Testis (tissue), 3 donors: ENCODE measurements around the gene ABHD4. TPM values are rescaled to one million over a fixed set of nuclear protein-coding genes. Genes with fewer than 3 reads are reported as not detected.

Source experiments
- DNase-seq: peaks from one replicate; pipeline ENCODE4 v3.0.0-alpha.2; 2019
- H3K27ac ChIP-seq, 2 donors: fragments of 200-600 bp; sonication (generic); one replicate each; pipeline ENCODE4 v1.5.1; 2019
- H3K27me3 ChIP-seq: fragments of 200-600 bp; sonication (generic); one replicate; pipeline ENCODE4 v1.5.1; 2019
- H3K36me3 ChIP-seq: fragments of 200-600 bp; sonication (generic); one replicate; pipeline ENCODE4 v1.5.1; 2017; ENCODE audit warnings: low read depth; ENCODE audit errors: missing control alignments
- H3K4me1 ChIP-seq: fragments of 200-600 bp; sonication (generic); one replicate; pipeline ENCODE4 v1.5.1; 2019
- H3K4me3 ChIP-seq, 2 donors: fragments of 200-600 bp; sonication (generic); one replicate each; pipeline ENCODE4 v1.5.1; 2017 to 2019
- H3K9me3 ChIP-seq: fragments of 200-600 bp; sonication (generic); one replicate; pipeline ENCODE4 v1.5.1; 2017
- CTCF ChIP-seq, 3 experiments: fragments of 450-650 bp in 2 of 3; fragments of 200-600 bp in 1 of 3; sonication (generic) in 1 of 3; IDR thresholded peaks; one replicate each; pipeline ENCODE4 v1.5.1; 2016 to 2019; ENCODE audit warnings: antibody characterized with exemption in 3 of 3, mild to moderate bottlenecking in 2 of 3, moderate library complexity in 1 of 3
- POLR2A ChIP-seq: fragments of 450-650 bp; IDR thresholded peaks from one replicate; pipeline ENCODE4 v1.6.1; 2017; ENCODE audit warnings: antibody characterized with exemption, mild to moderate bottlenecking, moderate library complexity
- WGBS, 2 donors: methylation state at CpG; one replicate each; pipeline ENCODE4 v1.1.5; 2018; 5-methylcytosine and 5-hydroxymethylcytosine counted together
- intact Hi-C: fragments of 100-400 bp; cut with DNase I; formaldehyde crosslinking; loops from one replicate; pipeline ENCODE4 v1.15.1; 2023; ENCODE audit warnings: low total_unique reads
- polyA plus RNA-seq: library from polyadenylated mRNA; stranded (reverse); fragments of 350-450 nt; fragmentation: Illumina TruSeq; extraction: RNeasy Lipid Tissue Mini Kit (QIAGEN cat#74804); gene quantifications from one replicate; pipeline ENCODE4 v1.2.3, GENCODE V29; 2014; ENCODE audit warnings: low read depth, low replicate concordance; ENCODE audit not compliant: insufficient read depth
- total RNA-seq, 2 donors: library from RNA; depleted of rRNA; stranded (reverse); fragments of >200 nt; gene quantifications; one replicate each; pipeline ENCODE4 v1.2.3, GENCODE V29; 2016

ABHD4 gene
- total and polyA plus RNA-seq, 3 donors from 2014 or later, result 111 to 158 (median 122) TPM

GRCh38 chr14:22588526-22589095, 9.5 kb upstream of the ABHD4 start:
- Histone ChIP-seq H3K4me1 (peaks cover 17% of the 10 kb centered on the region), H3K4me3 (peak overlapping the region; percentile 82 to 94), H3K9me3 (no peaks in the 10 kb centered on the region), H3K27ac (peak overlapping the region; percentile 48 to 88), H3K36me3 (no peaks in the 10 kb centered on the region), H3K27me3 (no peaks in the 10 kb centered on the region)
- TF ChIP-seq POLR2A (no peak), CTCF (IDR thresholded peaks at IDR 0.05) (no peak)
- DNase-seq, result no peak
- intact Hi-C loops, result no loop called here
- 2 to 3% methylated on average over 14 to 17 of the region's 17 CpGs for WGBS, 2 donors

- 0 to 1% methylated on average over 16 to 44 of the region's 44 CpGs for WGBS, 2 donors
- peak; percentile 98 for DNase-seq
- peaks cover 17% of the 10 kb centered on the region for H3K4me1 ChIP-seq
- H3K27me3 ChIP-seq, result no peaks in the 10 kb centered on the region
- peak within 1 kb of the TSS; percentile 48 to 88 for H3K27ac ChIP-seq
- no peaks in the 10 kb centered on the region for H3K9me3 ChIP-seq
- TF ChIP-seq CTCF (IDR thresholded peaks at IDR 0.05) (peak in 2 of 3 experiments; percentile 16 to 35), POLR2A (peak; percentile 43)
- intact Hi-C loops, result no loop called here
- no peaks in the 10 kb centered on the region for H3K36me3 ChIP-seq
- peak within 1 kb of the TSS; percentile 82 to 94 for H3K4me3 ChIP-seq
Observed at GRCh38 chr14:22589096-22589839, 8.8 kb upstream of the ABHD4 start, which contains the start of gene DAD1. Gene DAD1 (minus strand): TSS chr14:22589224. CDS start chr14:22589157, 67 bp downstream.

- H3K4me1 ChIP-seq, result peaks cover 8% of the 10 kb centered on the region
- WGBS, 2 donors, result 56 to 66% methylated on average over 3 of the region's 3 CpGs
- DNase-seq, result no peak
- no peak overlapping the region for H3K4me3 ChIP-seq
- TF ChIP-seq CTCF (IDR thresholded peaks at IDR 0.05), result no peak
- TF ChIP-seq POLR2A, result no peak
- no peak overlapping the region for H3K27ac ChIP-seq
- no peaks in the 10 kb centered on the region for H3K36me3 ChIP-seq
- no peaks in the 10 kb centered on the region for H3K9me3 ChIP-seq
- intact Hi-C loops, result no loop called here
- no peaks in the 10 kb centered on the region for H3K27me3 ChIP-seq
Observed at GRCh38 chr14:22593189-22593588, 4.9 kb upstream of the ABHD4 start.

- Histone ChIP-seq H3K36me3 (no peaks in the 10 kb centered on the region), H3K9me3 (no peaks in the 10 kb centered on the region), H3K27ac (no peak overlapping the region), H3K4me1 (peaks cover 5% of the 10 kb centered on the region), H3K27me3 (no peaks in the 10 kb centered on the region), H3K4me3 (no peak overlapping the region)
- WGBS, 2 donors, result 70 to 86% methylated on average over 2 of the region's 2 CpGs
- no peak for TF ChIP-seq POLR2A
- TF ChIP-seq CTCF (IDR thresholded peaks at IDR 0.05), result no peak
- intact Hi-C loops, result no loop called here
- DNase-seq, result no peak
Observed at GRCh38 chr14:22593601-22594000, 4.5 kb upstream of the ABHD4 start.
